SK-N-SH treated with all-trans-retinoic acid at 6 μM for 48 hours (cell line): ENCODE measurements around the gene SUN3.
A peak's percentile ranks its signal among the peaks of the same experiment; 100 is the strongest.

Experiments used
- ARNTL ChIP-seq: fragments of 450-650 bp; formaldehyde crosslinking; IDR thresholded peaks from 2 replicates; pipeline ENCODE4 v1.5.0; 2020; ENCODE audit warnings: low read depth, mild to moderate bottlenecking, moderate library complexity, borderline replicate concordance
- BACH2 ChIP-seq: fragments of 250-450 bp; sonication (Bioruptor Pico); IDR thresholded peaks from 2 replicates; pipeline ENCODE4 v1.9.0; 2021; ENCODE audit warnings: mild to moderate bottlenecking, borderline replicate concordance
- CREB5 ChIP-seq: fragments of 250-450 bp; sonication (Bioruptor Pico); IDR thresholded peaks from 2 replicates; pipeline ENCODE4 v1.5.1; 2020; ENCODE audit warnings: low read depth, mild to moderate bottlenecking, moderate library complexity
- GLIS3 ChIP-seq: fragments of 250-450 bp; sonication (Bioruptor Pico); IDR thresholded peaks from 2 replicates; pipeline ENCODE4 v1.5.0; 2020; ENCODE audit warnings: mild to moderate bottlenecking, moderate library complexity
- ISL1 ChIP-seq: fragments of 250-450 bp; sonication (Bioruptor Pico); IDR thresholded peaks from 2 replicates; pipeline ENCODE4 v2.1.2; 2022; ENCODE audit warnings: mild to moderate bottlenecking, moderate library complexity
- PATZ1 ChIP-seq: fragments of 250-450 bp; sonication (Bioruptor Pico); IDR thresholded peaks from 2 replicates; pipeline ENCODE4 v1.8.0; 2020; ENCODE audit warnings: mild to moderate bottlenecking, moderate library complexity, borderline replicate concordance
- RARB ChIP-seq: fragments of 250-450 bp; sonication (Bioruptor Pico); IDR thresholded peaks from 2 replicates; pipeline ENCODE4 v1.8.0; 2021; ENCODE audit warnings: mild to moderate bottlenecking, moderate library complexity
- SNAI2 ChIP-seq: fragments of 250-450 bp; sonication (Bioruptor Pico); IDR thresholded peaks from 2 replicates; pipeline ENCODE4 v1.5.0; 2020; ENCODE audit warnings: mild to moderate bottlenecking, moderate library complexity
- ZFP3 ChIP-seq: fragments of 250-450 bp; sonication (Bioruptor Pico); IDR thresholded peaks from 2 replicates; pipeline ENCODE4 v1.5.0; 2020; ENCODE audit warnings: mild to moderate bottlenecking, moderate library complexity
- ZNF70 ChIP-seq: fragments of 450-650 bp; formaldehyde crosslinking; IDR thresholded peaks from 2 replicates; pipeline ENCODE4 v1.5.0; 2020; ENCODE audit warnings: mild to moderate bottlenecking, moderate library complexity
- ZNF8 ChIP-seq: fragments of 450-650 bp; formaldehyde crosslinking; IDR thresholded peaks from 2 replicates; pipeline ENCODE4 v1.5.0; 2020; ENCODE audit warnings: mild to moderate bottlenecking, moderate library complexity

- TF ChIP-seq ZNF8 (CRISPR knock-in tag) = no peak
- TF ChIP-seq SNAI2 (CRISPR knock-in tag) = no peak
- no peak for TF ChIP-seq ZFP3
- TF ChIP-seq CREB5 (CRISPR knock-in tag) = no peak
- TF ChIP-seq ARNTL (CRISPR knock-in tag) = no peak
- TF ChIP-seq PATZ1 (CRISPR knock-in tag) = no peak
- TF ChIP-seq ISL1 = no peak
- TF ChIP-seq RARB (CRISPR knock-in tag) = no peak
- TF ChIP-seq BACH2 (CRISPR knock-in tag) = no peak
- TF ChIP-seq ZNF70 (CRISPR knock-in tag) = peak; percentile 66
- TF ChIP-seq GLIS3 (CRISPR knock-in tag) = no peak
These were observed 83.5 kb downstream of the SUN3 start for GRCh38 chr7:47945261-47946015.
